NCI-H2029 treated with DMSO at 0.1 percent for 48 hours (cell line): ENCODE results near the gene PSME2.
"Not testable (repeated sequence)": the region's sequence is repeated elsewhere in the genome, so short reads cannot be mapped to it uniquely, and the experiment has no call there.

Experiments used
- DNase-seq: peaks from one replicate; lab custom pipeline; 2025; lab: John Stamatoyannopoulos, UW

Gene PSME2

GRCh38 chr14:24114532-24115421 lies 31.6 kb downstream of the PSME2 start, which contains the start of the genes DCAF11 and NRL:
Gene DCAF11, plus strand, starts transcription at chr14:24114777. Its CDS starts 818 bp downstream, at chr14:24115595.
Gene NRL, minus strand, starts transcription at chr14:24114949. Its CDS starts 32,101 bp downstream, at chr14:24082848.
- peak; percentile 97 for DNase-seq

- peak; percentile 89 for DNase-seq
These were observed 32.4 kb downstream of the PSME2 start for GRCh38 chr14:24113801-24114531.

GRCh38 chr14:24113379-24113800 lies 33.0 kb downstream of the PSME2 start:
- no peak for DNase-seq

GRCh38 chr14:24110523-24110922 lies 35.9 kb downstream of the PSME2 start:
- DNase-seq = no peak

GRCh38 chr14:24110060-24110459 lies 36.4 kb downstream of the PSME2 start:
- DNase-seq = no peak

- DNase-seq = no peak
These were observed 38.0 kb downstream of the PSME2 start for GRCh38 chr14:24108336-24108874.

- DNase-seq = no peak
These were observed 39.6 kb downstream of the PSME2 start for GRCh38 chr14:24106672-24107271.

GRCh38 chr14:24105609-24106239 lies 40.7 kb downstream of the PSME2 start:
- not testable (repeated sequence) for DNase-seq

GRCh38 chr14:24103451-24103850 lies 43.0 kb downstream of the PSME2 start:
- DNase-seq = no peak

GRCh38 chr14:24102357-24103048 lies 43.9 kb downstream of the PSME2 start:
- no peak for DNase-seq

GRCh38 chr14:24100982-24101494 lies 45.4 kb downstream of the PSME2 start:
- no peak for DNase-seq

GRCh38 chr14:24100197-24100981 lies 46.0 kb downstream of the PSME2 start:
- no peak for DNase-seq

GRCh38 chr14:24098927-24099813 lies 47.2 kb downstream of the PSME2 start:
- no peak for DNase-seq

GRCh38 chr14:24098229-24098926 lies 48.0 kb downstream of the PSME2 start:
- DNase-seq = no peak

- no peak for DNase-seq
These were observed 49.7 kb downstream of the PSME2 start for GRCh38 chr14:24096545-24097181.

- no peak for DNase-seq
These were observed 50.9 kb downstream of the PSME2 start for GRCh38 chr14:24095271-24096068.

GRCh38 chr14:24094841-24095270 lies 51.6 kb downstream of the PSME2 start:
- no peak for DNase-seq
